Activated CD8-positive, alpha-beta memory T cell treated with anti-CD3 and anti-CD28 coated beads for 24 hours (primary cell): Measurements from ENCODE around the gene RFK.
"Not testable (repeated sequence)": the region's sequence is repeated elsewhere in the genome, so short reads cannot be mapped to it uniquely, and the experiment has no call there.

Source experiments
- DNase-seq: peaks from one replicate; pipeline ENCODE4 v3.0.0-alpha.2; 2020

RFK gene

DNA sequence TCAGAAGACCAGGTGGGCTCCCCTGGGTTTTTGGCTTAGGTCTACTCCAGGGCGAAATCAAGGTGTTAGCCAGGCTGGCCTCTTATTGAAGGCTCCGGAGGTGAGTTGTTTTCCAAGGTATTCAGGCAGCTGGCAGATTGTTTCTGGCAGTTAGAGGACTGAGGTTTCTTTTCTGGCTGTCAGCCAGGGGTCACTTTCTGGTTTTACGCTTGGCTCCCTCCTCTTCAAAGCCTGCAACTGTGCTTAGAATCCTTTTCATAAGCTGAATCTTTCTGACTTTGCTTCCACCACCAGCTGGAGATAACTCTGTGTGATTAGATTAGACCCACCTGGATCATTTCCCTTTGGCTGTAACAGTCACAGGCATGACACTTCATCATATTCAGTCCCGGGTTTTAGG is 24.6 kb downstream of the RFK start:
- DNase-seq: no peak

DNA sequence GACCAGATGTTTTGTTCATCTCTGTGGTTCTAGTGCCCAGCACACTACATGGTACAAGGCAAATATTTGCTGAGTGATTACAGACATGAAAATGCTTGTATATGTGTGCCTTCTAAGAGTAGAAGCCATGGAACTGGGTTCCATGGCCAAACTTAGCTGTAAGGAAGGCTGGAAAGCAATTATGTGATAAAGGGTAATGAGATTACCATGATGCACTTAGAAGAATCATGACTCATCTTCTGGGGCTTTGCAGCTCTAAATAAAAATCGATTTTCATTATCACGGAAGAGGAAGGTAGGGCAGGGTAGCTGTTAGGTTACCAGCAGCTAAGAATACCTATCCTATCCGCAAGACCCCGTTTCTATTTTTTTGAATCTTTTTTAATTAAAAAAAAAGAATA is 28.0 kb downstream of the RFK start:
- no peak for DNase-seq

DNA sequence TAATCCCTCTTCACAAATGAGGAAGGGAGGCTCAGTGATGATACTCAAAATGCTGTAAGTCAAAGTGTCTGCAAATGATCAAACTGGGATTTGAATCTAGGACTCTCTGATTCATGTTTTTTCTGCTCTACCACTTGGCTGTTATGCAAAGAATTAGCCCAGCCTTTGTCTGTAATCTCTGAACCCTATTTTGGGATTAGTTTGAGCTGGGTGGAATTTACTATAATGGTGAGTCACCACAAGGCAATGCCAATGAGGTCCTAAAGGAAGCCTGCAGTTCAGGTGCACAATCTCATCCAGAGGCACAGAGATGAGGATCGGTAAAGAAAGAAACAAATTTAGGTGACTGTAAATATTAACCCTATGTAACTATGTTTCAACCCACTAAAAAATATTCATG is 29.2 kb downstream of the RFK start:
- DNase-seq: no peak

DNA sequence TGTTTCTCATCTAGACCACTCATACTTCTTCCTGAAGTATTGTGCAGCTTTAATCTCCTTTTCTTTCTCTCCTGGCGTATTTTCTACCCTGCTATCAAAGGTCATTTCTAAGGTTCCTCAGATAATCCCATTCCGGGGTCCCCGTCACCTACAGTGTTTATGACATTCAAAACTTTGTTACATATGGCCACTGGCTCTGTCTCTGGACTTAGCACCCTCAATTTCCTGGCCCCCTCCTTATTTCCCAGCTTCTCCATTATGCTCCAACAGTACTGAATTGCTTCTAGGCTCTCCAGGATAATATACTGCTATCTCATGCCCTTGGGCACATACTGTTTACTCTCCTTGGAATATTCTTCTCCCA is 31.2 kb downstream of the RFK start:
- no peak for DNase-seq

DNA sequence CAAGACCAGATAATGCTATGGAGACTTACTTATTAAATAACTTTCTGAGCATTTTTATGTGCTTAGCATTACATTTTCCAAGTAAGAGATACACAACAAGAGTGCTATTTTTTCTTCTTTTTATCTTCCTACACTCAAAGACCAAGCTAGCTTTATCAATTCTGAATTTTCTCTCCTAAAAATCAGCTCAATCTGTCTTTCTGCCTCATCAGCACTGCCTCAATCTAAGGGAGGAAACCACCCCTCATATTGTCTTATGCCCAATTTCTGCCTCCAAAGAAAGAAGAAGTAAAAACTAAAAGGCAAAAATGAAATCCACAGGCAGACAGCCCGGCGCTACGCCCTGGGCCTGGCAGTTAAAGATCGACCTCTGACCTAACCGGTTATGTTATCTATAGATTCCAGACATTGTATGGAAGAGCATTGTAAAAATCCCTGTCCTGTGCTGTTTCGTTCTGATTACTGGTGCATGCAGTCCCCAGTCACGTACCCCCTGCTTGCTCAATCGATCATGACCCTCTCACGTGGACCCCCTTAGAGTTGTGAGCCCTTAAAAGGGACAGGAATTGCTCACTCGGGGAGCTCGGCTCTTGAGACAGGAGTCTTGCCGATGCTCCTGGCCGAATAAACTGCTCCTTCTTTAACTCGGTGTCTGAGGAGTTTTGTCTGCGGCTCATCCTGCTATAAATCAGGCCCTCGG is 31.7 kb downstream of the RFK start:
- DNase-seq: not testable (repeated sequence)

DNA sequence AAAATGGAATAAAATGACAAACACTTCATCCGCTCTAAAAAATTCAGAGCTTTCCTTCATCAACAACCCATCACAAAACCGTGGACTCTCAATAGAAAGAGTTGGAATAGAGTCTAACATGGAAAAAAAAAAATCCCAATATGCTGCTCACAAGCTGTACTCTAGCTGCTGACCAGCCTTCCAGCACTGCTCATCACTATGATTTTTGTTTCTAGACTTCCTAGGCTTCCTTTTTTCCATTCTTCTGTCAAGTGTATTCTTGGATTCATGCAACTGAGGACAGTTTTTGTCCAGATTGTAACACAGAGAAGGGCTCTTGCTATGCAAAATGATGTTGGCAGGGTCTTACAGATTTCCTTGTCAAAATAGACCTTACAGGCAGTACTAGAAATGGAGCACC is 34.5 kb downstream of the RFK start:
- DNase-seq: no peak

DNA sequence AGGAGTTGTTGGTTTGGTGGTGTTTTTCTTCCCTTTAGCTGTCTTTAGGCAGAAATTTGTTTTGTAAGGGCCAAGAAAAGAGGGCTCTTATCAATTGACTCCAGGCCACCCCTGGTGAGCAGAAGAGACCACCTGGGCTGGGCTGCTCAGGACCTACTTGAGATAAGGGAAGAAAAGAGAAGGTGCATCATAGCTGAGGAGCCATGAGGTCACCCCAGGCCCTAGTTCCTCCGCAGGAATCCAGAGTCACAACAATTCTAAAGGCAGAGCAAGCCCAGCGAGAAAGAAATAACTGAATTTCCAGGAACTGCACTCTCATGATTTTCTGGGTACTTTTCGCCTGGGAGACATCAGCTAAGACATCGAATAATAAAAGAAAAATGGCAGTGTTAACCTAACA is 34.9 kb downstream of the RFK start:
- DNase-seq: no peak

DNA sequence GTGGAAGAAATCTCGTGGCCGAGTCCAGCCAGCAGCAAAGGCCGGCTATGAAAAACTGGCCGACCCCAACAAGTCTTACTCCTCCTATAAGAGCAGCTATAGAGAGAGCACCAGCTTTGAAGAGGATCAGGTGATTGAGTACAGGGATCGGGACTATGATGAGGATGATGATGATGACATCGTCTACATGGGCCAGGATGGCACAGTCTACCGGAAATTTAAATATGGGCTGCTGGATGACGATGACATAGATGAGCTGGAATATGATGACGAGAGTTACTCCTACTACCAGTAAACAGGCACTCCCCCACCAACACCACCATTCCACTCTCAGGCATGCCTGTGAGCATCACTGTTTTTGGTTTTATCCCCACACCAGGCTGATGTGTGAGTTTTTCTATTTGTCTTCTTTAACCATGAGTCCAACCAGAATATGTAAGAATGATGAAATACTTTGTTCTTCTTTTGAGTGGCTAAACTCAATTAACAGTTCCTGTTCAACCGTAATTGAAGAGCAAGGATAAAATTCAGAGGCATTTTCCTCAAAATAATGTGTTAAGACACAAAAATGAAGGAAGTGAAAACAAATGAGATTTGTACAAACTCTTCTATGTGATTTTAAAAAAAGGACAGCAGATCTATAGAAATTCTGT is 35.5 kb downstream of the RFK start:
- no peak for DNase-seq

DNA sequence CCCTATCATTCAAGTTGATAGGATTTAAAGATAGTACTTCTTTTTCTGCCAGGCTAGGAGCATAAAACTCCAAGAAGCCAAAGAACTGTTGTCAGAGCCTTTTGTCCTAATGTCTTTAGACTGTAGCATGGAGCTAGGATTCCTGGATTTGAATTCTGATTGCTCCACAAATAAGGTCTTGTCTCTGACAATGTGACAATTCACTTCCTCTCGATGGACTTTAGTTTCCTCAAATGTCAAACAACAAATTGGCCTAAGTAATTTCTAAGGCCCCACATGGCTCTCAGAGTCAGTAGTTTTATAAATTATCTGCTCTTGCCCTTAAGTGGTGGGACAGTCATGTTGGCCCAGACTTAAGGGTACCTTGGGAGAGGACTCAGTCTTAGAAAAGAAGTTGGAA is 36.7 kb downstream of the RFK start:
- DNase-seq: no peak

DNA sequence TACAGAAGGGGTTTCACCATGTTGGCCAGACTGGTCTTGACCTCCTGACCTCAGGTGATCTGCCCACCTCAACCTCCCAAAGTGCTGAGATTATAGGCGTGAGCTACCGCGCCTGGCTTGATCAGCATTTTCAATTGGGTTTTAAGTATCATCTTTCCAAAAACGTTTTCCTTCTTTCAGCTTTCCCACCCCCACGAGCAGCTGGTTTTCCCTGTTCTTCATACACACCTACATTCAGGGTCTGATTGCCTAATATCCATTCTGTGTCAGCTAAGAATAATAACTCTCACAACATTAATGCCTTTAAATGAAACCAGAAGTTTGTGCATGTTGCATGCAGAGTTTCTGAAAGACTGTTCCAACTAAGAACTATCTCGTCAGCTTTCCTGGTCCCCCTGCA is 38.3 kb downstream of the RFK start:
- DNase-seq: no peak

DNA sequence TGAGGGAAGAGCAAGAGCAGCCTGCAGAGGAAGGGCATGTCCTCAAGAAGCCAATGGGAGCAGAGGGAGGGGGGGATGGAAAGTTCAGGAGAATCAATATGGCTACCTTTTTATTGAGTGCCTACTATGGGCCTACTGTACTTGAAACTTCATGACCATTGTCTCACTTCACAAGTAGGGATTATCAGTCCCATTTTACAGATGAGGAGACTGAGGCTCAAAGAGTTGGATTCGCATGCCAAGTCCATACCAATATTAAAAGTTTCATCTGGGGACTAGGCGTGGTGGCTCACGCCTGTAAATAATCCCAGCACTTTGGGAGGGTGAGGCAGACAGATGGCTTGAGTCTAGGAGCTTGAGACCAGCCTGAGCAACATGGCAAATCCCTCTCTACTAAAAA is 40.0 kb downstream of the RFK start:
- DNase-seq: no peak

DNA sequence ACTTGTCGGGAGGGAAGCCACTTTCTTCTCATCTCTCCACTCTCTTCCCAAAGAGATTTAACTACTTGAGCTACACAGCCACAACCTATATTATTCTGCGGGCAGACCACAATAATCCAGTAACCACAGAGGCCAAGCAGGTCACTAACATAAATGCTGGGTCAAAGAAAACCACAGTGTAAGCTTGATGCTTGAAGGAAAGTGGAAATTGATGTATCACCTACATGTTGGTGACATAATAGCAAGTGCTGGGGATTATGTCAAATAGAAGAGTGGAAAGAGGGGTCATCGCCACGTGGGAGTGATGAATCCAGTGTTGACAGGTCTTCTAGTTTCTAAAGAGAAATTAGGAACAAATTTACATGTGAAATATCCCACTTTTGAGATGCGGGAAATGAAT is 40.9 kb downstream of the RFK start:
- no peak for DNase-seq

DNA sequence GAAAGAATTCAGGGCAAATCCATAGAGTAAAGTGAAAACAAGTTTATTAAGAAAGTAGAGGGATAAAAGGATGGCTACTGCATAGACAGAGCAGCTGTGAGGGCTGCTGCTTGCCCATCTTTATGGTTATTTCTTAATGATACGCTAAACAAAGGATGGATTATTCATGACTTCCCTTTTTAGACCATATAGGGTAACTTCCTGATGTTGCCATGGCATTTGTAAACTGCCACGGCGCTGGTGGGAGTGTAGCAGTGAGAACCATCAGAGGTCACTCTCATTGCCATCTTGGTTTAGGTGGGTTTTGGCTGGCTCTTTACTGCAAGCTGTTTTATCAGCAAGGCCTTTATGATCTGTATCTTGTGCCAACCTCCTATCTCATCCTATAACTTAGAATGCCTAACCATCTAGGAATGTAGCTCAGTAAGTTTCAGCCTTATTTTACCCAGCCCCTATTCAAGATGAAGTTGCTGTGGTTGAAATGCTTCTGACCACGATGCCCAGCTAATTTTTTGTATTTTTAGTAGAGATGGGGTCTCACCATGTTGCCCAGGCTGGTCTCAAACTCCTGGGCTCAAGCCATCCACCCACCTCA is 42.1 kb downstream of the RFK start:
- no peak for DNase-seq

DNA sequence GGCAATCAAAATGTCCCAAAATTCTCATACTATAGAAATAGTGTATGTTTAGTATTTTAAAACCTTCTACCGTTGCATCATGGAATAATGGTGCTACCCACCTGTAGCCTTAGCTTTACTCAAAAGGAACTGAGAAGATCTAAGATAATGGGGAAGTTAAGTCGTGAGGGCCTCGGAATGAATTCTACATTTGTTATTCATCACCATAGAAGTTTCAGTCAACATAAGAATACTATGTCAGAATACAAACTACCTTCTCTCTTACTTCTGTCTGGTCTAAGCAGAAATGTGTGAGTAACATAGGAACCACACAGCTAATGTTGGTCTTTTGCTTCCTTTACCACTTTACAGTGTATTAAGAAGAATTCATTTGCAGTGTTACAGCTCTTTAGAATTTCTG is 43.2 kb downstream of the RFK start:
- no peak for DNase-seq

DNA sequence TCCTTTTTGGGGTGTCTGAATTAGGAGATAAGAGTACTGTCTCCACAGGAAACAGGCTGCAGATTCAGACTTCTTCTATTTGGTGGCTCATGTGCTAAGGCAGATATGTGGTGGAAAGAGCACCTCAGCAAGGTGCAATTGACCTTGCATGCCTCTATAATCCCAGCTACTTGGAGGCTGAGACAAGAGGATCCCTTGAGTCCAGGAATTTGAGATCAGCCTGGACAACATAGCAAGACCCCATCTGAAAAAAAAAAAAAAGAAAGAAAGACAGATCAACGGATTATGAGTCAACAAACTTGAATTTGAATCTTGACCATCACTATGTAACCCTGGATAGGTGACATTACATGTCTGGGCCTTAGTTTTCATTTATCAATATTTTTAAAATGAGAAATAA is 44.4 kb downstream of the RFK start:
- no peak for DNase-seq

DNA sequence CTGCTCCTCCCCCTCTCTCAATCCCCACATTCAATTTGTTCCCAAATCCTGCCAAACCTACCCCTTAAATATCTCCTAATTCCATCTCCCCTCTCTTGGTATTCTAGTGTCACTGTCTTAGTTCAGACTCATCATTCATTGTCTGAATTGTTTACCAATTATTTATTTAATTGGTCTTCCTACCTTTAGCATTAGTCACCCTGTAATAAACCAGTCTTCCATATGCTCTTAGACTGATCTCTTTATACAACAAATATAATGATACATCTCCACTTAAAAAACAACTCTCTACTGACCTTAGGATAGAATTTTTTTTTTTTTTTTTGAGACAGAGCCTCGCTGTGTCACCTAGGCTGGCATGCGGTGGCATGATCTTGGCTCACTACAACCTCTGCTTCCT is 51.4 kb downstream of the RFK start:
- DNase-seq: no peak

DNA sequence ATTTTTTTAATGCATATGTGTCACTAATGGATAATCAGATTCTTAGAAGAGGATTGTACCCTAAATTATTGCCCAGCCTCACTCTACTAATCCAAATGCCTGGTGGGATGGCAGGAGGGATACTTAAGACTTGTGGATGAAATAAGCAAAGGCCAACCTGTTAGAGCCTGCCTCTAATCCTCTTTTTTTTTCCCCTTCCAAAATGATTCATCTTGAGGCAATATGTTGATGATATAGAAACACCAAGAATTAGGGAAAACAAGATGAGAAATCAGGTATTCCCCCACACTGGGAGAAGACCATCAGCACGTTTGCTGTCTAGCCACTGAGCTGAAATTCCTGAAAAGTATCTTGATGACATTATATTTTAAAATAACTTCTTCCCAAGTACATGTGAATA is 52.0 kb downstream of the RFK start:
- no peak for DNase-seq

DNA sequence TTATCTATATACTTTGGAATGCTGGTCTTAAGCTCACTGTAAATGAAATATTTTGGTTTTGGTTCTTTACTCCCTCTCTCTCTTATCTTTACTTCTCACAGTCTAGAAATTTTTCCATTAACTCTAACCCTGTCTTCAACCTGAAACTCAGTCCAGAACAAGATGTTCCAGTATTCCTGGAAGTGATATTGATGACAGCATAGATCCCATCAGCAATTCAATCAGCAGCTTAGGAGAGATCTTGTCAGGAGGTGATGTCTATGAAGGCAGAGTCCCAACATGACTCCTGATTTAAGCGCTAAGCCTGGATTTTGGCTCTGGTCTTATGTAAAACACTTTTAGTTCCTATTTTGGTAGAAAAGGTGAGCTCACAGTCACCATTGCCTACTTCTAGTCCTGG is 52.6 kb downstream of the RFK start:
- DNase-seq: no peak

DNA sequence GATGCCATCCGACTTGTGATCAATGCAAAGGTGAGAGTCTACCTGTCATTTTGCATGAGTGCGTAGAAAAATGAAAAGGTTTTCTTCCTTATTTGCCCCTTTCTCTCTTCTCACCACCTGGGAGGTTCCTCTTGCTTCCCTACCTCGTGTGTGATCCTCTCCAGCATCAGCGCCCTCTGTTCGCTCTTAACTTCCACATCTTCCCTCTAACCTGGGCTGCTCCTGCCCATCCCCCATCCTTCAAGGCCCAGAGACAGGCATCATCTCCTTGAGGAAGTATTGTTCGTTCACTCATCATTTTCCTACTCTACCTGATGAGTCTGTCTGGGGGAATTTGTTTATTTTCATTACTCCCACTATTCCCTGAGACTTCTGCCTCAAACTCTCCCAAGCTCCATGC is 55.8 kb downstream of the RFK start:
- no peak for DNase-seq

DNA sequence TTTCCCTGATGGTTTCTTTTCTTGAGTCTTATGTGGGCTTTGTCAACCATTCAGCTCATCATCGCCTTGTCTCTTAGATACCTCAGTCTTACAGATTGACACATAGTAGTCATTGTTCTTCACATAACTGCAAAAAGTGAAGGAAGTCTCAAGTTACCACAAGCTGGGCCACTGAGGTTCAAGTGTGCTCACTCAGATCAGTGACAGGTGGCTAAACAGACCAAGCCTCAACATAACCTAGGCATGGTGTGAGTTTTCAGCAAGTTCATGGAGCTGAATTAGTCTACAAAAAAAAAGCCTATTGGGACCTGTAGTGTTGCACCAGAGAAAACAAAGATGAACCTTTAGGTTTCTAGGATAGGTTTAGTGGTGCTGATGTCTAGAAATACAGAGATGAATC is 58.2 kb downstream of the RFK start:
- DNase-seq: no peak
